ENCODE measurements around the gene TUBA8.

DNA sequence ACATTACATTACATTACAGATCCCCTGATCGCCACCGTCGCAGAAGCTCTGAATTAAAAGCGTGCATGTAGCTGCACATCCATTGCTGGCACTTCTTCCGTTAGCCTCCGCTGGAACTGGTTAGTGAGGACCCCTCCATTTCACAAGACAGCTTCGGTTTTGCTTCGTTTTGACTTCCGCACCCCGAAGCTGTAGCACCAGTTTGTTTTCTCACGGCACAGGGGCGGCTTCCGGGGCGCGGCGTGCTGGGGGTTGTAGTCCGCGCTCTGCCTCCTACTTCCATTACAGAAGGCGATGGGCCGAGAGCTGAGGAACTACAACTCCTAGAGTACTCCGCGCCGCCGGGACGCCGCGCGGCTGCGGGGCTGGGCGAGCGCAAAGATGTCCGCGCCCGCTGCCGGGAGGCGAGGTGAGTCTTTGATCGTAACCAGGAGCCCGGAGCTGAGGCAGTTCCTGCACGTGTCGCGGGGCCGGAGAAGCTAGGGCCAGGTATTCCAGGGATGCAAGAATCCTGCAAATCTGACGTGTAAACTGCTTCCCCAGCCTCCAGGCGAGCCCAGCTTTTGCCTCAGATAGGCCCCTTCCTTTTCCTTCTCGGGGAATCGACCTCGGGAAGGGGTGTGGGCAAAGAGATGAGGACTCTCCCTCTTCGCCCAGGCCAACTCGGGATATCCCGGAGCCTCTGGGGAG, 32.8 kb upstream of the TUBA8 start, which contains the start of gene PEX26:
- TF ChIP-seq, protein P1, sequence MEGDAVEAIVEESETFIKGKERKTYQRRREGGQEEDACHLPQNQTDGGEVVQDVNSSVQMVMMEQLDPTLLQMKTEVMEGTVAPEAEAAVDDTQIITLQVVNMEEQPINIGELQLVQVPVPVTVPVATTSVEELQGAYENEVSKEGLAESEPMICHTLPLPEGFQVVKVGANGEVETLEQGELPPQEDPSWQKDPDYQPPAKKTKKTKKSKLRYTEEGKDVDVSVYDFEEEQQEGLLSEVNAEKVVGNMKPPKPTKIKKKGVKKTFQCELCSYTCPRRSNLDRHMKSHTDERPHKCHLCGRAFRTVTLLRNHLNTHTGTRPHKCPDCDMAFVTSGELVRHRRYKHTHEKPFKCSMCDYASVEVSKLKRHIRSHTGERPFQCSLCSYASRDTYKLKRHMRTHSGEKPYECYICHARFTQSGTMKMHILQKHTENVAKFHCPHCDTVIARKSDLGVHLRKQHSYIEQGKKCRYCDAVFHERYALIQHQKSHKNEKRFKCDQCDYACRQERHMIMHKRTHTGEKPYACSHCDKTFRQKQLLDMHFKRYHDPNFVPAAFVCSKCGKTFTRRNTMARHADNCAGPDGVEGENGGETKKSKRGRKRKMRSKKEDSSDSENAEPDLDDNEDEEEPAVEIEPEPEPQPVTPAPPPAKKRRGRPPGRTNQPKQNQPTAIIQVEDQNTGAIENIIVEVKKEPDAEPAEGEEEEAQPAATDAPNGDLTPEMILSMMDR (IDR thresholded peaks at IDR 0.05): no peak
- TF ChIP-seq POLR2A (IDR thresholded peaks at IDR 0.05): peak; percentile 51 to 78

Data from thyroid gland (tissue), 4 donors.